Activated T-cell treated with anti-CD3 and anti-CD28 coated beads, Interleukin-2, amount 50 U/mL, for 4 hours (primary cell): ENCODE measurements around the gene ACER1. TPM values are rescaled to one million over a fixed set of nuclear protein-coding genes. Genes with fewer than 3 reads are reported as not detected.
"Not testable (repeated sequence)": the region's sequence is repeated elsewhere in the genome, so short reads cannot be mapped to it uniquely, and the experiment has no call there.

Experiments
- ATAC-seq, 2 donors: fragments of 200-7000 bp; cut with Tn5 transposase; one replicate each; pipeline ENCODE4 v1.10.0; 2021
- DNase-seq: peaks from one replicate; pipeline ENCODE4 v3.0.0-alpha.2; 2020
- H3K27me3 Mint-ChIP-seq: one replicate; pipeline ENCODE4 v1.8.0; 2021; ENCODE audit warnings: low read depth, mixed read lengths
- H3K36me3 Mint-ChIP-seq: one replicate; pipeline ENCODE4 v1.8.0; 2022; ENCODE audit warnings: mixed read lengths; ENCODE audit not compliant: insufficient read depth
- H3K4me1 Mint-ChIP-seq: one replicate; pipeline ENCODE4 v1.8.0; 2021; ENCODE audit warnings: low read depth, mixed read lengths
- H3K4me3 Mint-ChIP-seq: one replicate; pipeline ENCODE4 v1.8.0; 2021; ENCODE audit warnings: mild to moderate bottlenecking, moderate library complexity, mixed read lengths
- H3K9me3 Mint-ChIP-seq: one replicate; pipeline ENCODE4 v1.8.0; 2021; ENCODE audit warnings: mixed read lengths
- total RNA-seq, 3 donors: library from RNA; stranded (reverse); gene quantifications; one replicate each; pipeline ENCODE4 v1.2.1, GENCODE V29; 2021

The ACER1 gene
- total RNA-seq, 3 donors from 2014 or later: 0.13 to 0.22 (median 0.15) TPM

DNA sequence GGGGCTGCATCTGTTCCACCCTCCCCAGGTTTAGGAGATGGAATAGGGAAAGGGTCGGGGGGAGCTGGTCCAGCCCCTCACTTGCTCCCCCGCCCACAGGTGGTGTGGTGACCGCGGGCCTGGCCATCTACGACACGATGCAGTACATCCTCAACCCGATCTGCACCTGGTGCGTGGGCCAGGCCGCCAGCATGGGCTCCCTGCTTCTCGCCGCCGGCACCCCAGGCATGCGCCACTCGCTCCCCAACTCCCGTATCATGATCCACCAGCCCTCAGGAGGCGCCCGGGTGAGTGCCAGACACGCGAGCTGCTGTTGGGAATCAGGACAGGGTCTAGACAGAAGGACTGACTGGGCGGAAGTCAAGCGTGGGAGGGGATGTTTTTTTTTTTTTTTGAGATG, 30.9 kb upstream of the ACER1 start:
- peaks cover 18% of the 10 kb centered on the region for H3K4me1 Mint-ChIP-seq
- H3K4me3 Mint-ChIP-seq: no peak overlapping the region
- H3K9me3 Mint-ChIP-seq: no peaks in the 10 kb centered on the region
- peaks cover 16% of the 10 kb centered on the region for H3K36me3 Mint-ChIP-seq
- ATAC-seq (no peak), DNase-seq (no peak)
- no peaks in the 10 kb centered on the region for H3K27me3 Mint-ChIP-seq

DNA sequence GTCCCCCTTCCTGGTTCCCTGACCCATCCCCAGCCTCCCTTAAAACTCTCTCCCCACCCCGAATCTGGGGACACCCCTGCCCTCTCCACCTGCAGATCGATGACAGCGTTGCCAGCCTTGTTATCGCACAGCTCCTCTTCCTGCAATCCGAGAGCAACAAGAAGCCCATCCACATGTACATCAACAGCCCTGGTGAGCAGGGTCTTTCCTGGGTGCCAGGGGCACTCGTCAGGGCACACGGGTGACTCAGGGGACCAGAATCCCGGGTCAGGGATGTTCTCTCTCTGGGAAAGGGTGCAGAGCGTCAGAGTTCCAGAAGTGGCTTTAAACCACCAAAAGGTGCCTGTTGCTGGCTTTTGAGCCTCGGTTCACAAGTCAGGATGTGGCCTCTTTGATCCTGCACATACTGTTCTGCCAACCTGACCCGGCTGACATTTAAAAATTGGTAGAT, 29.0 kb upstream of the ACER1 start:
- peaks cover 17% of the 10 kb centered on the region for H3K4me1 Mint-ChIP-seq
- no peaks in the 10 kb centered on the region for H3K27me3 Mint-ChIP-seq
- no peak for ATAC-seq
- H3K36me3 Mint-ChIP-seq: peaks cover 6% of the 10 kb centered on the region
- DNase-seq: peak; percentile 28
- no peaks in the 10 kb centered on the region for H3K9me3 Mint-ChIP-seq
- H3K4me3 Mint-ChIP-seq: peak overlapping the region; percentile 95

DNA sequence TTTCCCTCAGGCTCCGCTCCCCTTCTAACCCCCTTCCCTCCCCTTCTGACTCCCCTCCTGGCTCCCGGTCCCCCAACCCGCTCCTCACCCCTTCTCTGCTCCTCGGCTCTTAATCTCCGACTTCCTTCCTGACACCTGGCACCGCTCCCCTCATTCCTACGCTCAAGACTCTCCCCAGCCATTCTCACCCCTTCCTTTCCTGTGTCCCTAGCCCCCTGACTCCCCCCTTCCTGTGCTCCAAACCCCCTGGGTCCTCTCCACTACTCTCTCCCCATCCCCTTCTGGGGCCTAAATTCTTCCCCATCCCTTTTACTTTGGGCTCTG, 28.6 kb upstream of the ACER1 start:
- H3K4me3 Mint-ChIP-seq: peak overlapping the region; percentile 95
- peaks cover 6% of the 10 kb centered on the region for H3K36me3 Mint-ChIP-seq
- DNase-seq (no peak), ATAC-seq (peak in 1 of 2 donors; percentile 6)
- no peaks in the 10 kb centered on the region for H3K9me3 Mint-ChIP-seq
- H3K4me1 Mint-ChIP-seq: peaks cover 17% of the 10 kb centered on the region
- no peaks in the 10 kb centered on the region for H3K27me3 Mint-ChIP-seq

- not testable (repeated sequence) for H3K36me3 Mint-ChIP-seq, ATAC-seq, H3K27me3 Mint-ChIP-seq, DNase-seq, H3K9me3 Mint-ChIP-seq
- Mint-ChIP-seq H3K4me3 (peak overlapping the region; percentile 95), H3K4me1 (peaks cover 17% of the 10 kb centered on the region)
Observed at GRCh38 chr19:6360857-6361216, 27.4 kb upstream of the ACER1 start.

- H3K4me1 Mint-ChIP-seq: peaks cover 17% of the 10 kb centered on the region
- ATAC-seq, H3K9me3 Mint-ChIP-seq, DNase-seq, H3K27me3 Mint-ChIP-seq, H3K36me3 Mint-ChIP-seq: not testable (repeated sequence)
- peak overlapping the region; percentile 95 for H3K4me3 Mint-ChIP-seq
Observed at GRCh38 chr19:6360445-6360844, 27.0 kb upstream of the ACER1 start.

GRCh38 chr19:6359568-6360341, 26.3 kb upstream of the ACER1 start:
- Mint-ChIP-seq H3K36me3 (peaks cover 4% of the 10 kb centered on the region), H3K9me3 (no peaks in the 10 kb centered on the region), H3K4me1 (peaks cover 17% of the 10 kb centered on the region), H3K27me3 (no peaks in the 10 kb centered on the region), H3K4me3 (peak overlapping the region; percentile 4)
- DNase-seq (no peak), ATAC-seq (no peak)

- H3K27me3 Mint-ChIP-seq: no peaks in the 10 kb centered on the region
- H3K4me1 Mint-ChIP-seq: peaks cover 9% of the 10 kb centered on the region
- ATAC-seq: no peak
- peaks cover 2% of the 10 kb centered on the region for H3K36me3 Mint-ChIP-seq
- H3K9me3 Mint-ChIP-seq: no peaks in the 10 kb centered on the region
- DNase-seq: no peak
- H3K4me3 Mint-ChIP-seq: no peak overlapping the region
Observed at GRCh38 chr19:6358003-6358402, 24.6 kb upstream of the ACER1 start.

DNA sequence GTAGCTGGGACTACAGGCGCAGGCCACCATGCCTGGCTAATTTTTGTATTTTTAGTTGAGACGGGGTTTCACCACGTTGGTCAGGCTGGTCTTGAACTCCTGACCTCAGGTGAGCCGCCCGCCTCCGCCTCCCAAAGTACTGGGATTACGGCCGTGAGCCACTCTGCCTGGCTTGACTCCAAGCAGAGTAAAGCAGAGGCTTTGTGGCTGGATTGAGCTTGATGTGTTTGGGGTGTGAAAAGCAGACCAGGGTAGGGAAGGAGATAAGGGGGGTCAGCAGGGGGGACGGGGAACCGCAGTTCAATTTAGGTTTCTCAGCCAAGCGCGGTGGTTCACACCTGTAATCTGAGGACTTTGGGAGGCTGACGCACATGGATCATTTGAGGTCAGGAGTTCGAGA, 23.8 kb upstream of the ACER1 start:
- DNase-seq (no peak), ATAC-seq (no peak)
- H3K27me3 Mint-ChIP-seq: no peaks in the 10 kb centered on the region
- H3K9me3 Mint-ChIP-seq: no peaks in the 10 kb centered on the region
- H3K4me3 Mint-ChIP-seq: no peak overlapping the region
- peaks cover 7% of the 10 kb centered on the region for H3K36me3 Mint-ChIP-seq
- peaks cover under 1% of the 10 kb centered on the region for H3K4me1 Mint-ChIP-seq

DNA sequence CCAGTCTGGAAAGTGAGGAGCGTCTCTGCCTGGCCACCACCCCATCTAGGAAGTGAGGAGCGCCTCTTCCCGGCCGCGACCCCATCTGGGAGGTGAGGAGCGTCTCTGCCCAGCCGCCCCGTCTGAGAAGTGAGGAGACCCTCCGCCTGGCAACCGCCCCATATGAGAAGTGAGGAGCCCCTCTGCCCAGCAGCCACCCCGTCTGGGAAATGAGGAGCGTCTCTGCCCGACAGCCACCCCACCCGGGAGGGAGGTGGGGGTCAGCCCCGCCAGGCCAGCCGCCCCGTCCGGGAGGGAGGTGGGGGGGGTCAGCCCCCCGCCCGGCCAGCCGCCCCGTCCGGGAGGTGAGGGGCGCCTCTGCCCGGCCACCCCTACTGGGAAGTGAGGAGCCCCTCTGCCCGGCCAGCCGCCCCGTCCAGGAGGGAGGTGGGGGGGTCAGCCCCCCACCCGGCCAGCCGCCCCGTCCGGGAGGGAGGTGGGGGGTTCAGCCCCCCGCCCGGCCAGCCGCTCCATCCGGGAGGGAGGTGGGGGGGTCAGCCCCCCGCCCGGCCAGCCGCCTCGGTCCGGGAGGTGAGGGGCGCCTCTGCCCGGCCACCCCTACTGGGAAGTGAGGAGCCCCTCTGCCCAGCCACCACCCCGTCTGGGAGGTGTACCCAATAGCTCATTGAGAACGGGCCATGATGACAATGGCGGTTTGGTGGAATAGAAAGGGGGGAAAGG, 22.1 kb upstream of the ACER1 start:
- not testable (repeated sequence) for H3K4me1 Mint-ChIP-seq, ATAC-seq, H3K4me3 Mint-ChIP-seq, H3K9me3 Mint-ChIP-seq, DNase-seq, H3K36me3 Mint-ChIP-seq, H3K27me3 Mint-ChIP-seq

DNA sequence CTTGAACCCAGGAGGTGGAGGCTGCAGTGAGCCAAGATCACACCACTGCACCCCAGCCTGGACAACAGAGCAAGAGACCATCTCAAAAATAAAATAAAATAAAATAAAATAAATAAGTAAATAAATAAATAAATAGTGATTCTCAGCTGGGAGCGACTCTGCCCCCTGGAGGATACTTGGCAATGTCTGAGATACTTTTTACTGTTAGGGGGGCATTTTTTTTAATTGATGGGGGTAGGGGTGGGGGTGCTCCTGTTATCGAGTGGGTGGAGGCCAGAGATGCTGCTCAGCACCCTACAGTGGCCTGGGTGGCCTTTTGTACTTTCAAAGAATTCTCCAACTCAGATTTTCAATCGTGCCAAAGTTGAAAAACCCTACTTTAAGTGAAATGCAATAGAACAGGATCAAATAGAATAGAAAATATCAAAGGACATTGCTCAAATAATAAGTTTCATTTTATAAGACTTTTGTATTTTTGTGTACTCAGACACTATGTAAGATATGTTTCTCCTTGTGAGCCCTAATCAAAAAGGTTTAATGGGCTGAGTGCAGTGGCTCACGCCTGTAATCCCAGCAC, 20.8 kb upstream of the ACER1 start:
- no peak for ATAC-seq
- H3K27me3 Mint-ChIP-seq: no peaks in the 10 kb centered on the region
- no peak for DNase-seq
- peaks cover 10% of the 10 kb centered on the region for H3K36me3 Mint-ChIP-seq
- H3K4me1 Mint-ChIP-seq: no peaks in the 10 kb centered on the region
- H3K9me3 Mint-ChIP-seq: no peaks in the 10 kb centered on the region
- H3K4me3 Mint-ChIP-seq: no peak overlapping the region

DNA sequence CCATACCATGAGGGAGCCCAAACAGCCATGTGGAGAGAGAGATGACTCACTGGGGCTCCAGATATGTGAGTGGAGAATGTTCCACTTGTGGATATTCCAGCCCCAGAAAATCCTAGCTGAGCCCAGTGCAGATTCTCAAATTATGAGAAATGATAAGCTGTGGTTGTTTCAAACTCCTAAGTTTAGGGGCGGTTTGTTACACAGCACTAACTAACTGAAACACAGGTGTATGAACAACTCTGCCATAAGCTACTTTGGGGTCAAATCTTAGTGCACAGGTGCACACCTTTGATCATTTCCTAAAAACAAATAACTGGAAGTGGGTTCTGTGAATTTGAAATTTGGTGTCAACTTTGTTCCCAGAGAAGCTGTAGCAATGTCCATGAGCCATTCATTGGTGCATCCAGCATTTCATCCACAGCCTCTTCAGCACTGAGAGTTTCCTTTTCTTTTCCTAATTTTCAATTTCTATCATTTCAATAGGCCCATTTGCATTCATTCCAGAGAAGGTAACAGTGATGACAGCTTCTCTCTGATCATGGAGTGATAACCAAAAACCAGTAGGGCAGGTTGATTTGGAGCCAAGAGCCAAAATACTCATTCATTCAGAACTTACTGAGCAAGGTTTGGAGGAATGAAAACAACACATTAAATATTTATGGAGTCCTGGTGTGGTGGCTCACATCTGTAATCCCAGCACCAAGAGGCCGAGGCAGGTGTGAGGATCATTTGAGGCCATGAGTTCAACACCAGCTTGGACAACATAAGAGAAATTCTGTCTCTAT, 19.2 kb upstream of the ACER1 start:
- no peak overlapping the region for H3K4me3 Mint-ChIP-seq
- H3K9me3 Mint-ChIP-seq: no peaks in the 10 kb centered on the region
- ATAC-seq: no peak

GRCh38 chr19:6350688-6351087, 17.3 kb upstream of the ACER1 start:
- no peaks in the 10 kb centered on the region for H3K9me3 Mint-ChIP-seq
- H3K36me3 Mint-ChIP-seq: peaks cover 8% of the 10 kb centered on the region
- H3K4me3 Mint-ChIP-seq: no peak overlapping the region
- ATAC-seq (no peak), DNase-seq (no peak)
- H3K4me1 Mint-ChIP-seq: no peaks in the 10 kb centered on the region
- no peaks in the 10 kb centered on the region for H3K27me3 Mint-ChIP-seq

More for the DNA sequence above, 19.2 kb upstream of the ACER1 start:
- Mint-ChIP-seq H3K27me3 (no peaks in the 10 kb centered on the region), H3K36me3 (peaks cover 10% of the 10 kb centered on the region), H3K4me1 (no peaks in the 10 kb centered on the region)
- DNase-seq: no peak

DNA sequence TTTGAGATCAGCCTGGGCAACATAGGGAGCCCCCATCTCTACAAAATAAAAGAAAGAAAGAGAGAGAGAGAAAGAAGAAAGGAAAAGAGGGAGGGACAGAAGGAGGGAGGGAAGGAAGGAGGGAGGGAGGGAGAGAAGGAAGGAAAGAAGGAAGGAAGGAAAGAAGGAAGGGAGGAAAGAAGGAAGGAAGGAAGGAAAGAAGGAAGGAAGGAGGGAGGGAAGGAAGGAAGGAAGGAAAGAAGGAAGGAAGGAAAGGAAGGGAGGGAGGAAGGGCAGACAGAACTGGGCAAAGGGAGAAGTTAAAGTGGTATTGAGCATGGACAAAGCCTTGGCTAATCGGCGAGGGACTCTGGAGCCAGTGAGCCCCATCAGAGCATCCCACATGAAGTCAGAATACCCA, 15.9 kb upstream of the ACER1 start:
- not testable (repeated sequence) for H3K27me3 Mint-ChIP-seq, H3K9me3 Mint-ChIP-seq, ATAC-seq, H3K36me3 Mint-ChIP-seq, H3K4me3 Mint-ChIP-seq, DNase-seq, H3K4me1 Mint-ChIP-seq

GRCh38 chr19:6343462-6343861, 10.1 kb upstream of the ACER1 start:
- no peak for DNase-seq
- Mint-ChIP-seq H3K36me3 (peaks cover 3% of the 10 kb centered on the region), H3K27me3 (no peaks in the 10 kb centered on the region), H3K4me3 (no peak overlapping the region), H3K4me1 (no peaks in the 10 kb centered on the region), H3K9me3 (no peaks in the 10 kb centered on the region)
- no peak for ATAC-seq
